HUES64 (cell line): ENCODE results near the gene INPP1.
"Not testable (repeated sequence)": the region's sequence is repeated elsewhere in the genome, so short reads cannot be mapped to it uniquely, and the experiment has no call there.

Experiments used
- H3K27ac ChIP-seq: 2 replicates; pipeline ENCODE4 v1.7.0; 2013; ENCODE audit warnings: low read depth, low read length, inconsistent platforms
- H3K27me3 ChIP-seq: 2 replicates; pipeline ENCODE4 v1.6.1; 2013; ENCODE audit warnings: mild to moderate bottlenecking, low read length; ENCODE audit not compliant: insufficient read depth
- H3K36me3 ChIP-seq: 2 replicates; pipeline ENCODE4 v1.6.1; 2013; ENCODE audit warnings: mild to moderate bottlenecking, low read length; ENCODE audit not compliant: insufficient read depth
- H3K4me1 ChIP-seq: 2 replicates; pipeline ENCODE4 v1.6.1; 2013; ENCODE audit warnings: mild to moderate bottlenecking, low read length, moderate library complexity; ENCODE audit not compliant: insufficient read depth
- H3K4me3 ChIP-seq: 2 replicates; pipeline ENCODE4 v1.5.1; 2013; ENCODE audit warnings: mild to moderate bottlenecking, low read length, moderate library complexity
- H3K9ac ChIP-seq: 2 replicates; pipeline ENCODE4 v1.6.1; 2013; ENCODE audit warnings: mild to moderate bottlenecking, low read depth, low read length
- H3K9me3 ChIP-seq: 2 replicates; pipeline ENCODE4 v1.6.1; 2013; ENCODE audit warnings: low read depth, low read length; ENCODE audit not compliant: insufficient read depth
- WGBS: fragments of 150-250, 120-280 bp; methylation state at CpG from one replicate; pipeline ENCODE4 v1.1.7; 2013; ENCODE audit warnings: missing lambda C conversion rate; 5-methylcytosine and 5-hydroxymethylcytosine counted together

INPP1 gene

DNA sequence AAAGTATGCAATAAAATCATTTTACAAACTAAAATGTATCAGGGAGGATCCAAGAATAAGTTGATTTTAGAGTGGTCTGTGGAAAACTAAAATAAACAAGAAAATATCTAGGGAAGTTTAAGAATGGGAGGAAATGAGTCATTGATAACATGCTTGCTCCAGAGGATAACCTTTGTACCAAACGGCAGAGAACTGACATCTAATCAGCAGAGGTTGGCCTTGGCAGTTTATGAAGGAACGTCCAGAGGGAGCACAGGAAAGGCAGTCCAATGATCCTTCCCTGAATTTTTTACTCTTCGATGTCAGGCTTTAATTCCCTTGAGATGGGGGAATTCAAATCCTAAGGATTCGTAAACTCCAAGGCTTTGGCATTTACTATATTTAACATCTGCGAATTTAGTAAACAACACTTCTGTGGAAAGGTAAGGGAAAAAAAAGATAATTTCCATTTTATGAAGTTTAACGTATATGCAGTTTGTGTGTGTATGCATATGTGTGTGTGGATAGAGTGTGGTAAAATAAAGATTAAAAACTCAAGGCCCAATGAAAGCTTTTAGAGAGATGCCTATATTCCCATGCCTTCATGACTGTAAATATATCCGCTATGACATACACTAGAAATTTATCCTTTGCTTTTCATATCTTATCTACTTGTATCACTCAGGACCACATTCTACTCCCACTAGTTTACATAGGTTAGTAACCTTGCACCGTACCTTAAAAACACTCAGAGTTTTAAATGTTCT, 8.7 kb upstream of the INPP1 start:
- H3K27me3 ChIP-seq: no peaks in the 10 kb centered on the region
- WGBS: 90% methylated on average over 6 of the region's 8 CpGs
- H3K4me1 ChIP-seq: no peaks in the 10 kb centered on the region
- no peak overlapping the region for H3K9ac ChIP-seq
- no peak overlapping the region for H3K27ac ChIP-seq
- no peaks in the 10 kb centered on the region for H3K36me3 ChIP-seq
- H3K9me3 ChIP-seq: no peaks in the 10 kb centered on the region
- H3K4me3 ChIP-seq: no peak overlapping the region

DNA sequence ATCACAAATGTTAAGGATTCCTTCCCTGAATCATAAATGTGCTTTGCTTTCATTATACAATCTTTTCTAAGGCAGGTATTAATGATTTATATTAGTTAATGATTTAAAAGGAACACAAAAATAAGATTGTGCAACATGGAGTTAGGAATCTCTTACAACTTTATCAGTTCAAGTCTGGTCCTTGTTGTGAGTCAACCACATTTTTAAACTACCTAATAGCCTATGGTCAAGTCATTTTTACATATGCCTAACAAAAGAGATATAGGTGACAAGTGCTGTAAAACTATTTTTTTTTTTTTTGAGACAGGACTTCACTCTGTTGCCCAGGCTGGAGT, 8.2 kb upstream of the INPP1 start:
- H3K27me3 ChIP-seq: no peaks in the 10 kb centered on the region
- no peak overlapping the region for H3K27ac ChIP-seq
- H3K9me3 ChIP-seq: no peaks in the 10 kb centered on the region
- H3K9ac ChIP-seq: no peak overlapping the region
- H3K36me3 ChIP-seq: no peaks in the 10 kb centered on the region
- no peaks in the 10 kb centered on the region for H3K4me1 ChIP-seq
- no peak overlapping the region for H3K4me3 ChIP-seq

DNA sequence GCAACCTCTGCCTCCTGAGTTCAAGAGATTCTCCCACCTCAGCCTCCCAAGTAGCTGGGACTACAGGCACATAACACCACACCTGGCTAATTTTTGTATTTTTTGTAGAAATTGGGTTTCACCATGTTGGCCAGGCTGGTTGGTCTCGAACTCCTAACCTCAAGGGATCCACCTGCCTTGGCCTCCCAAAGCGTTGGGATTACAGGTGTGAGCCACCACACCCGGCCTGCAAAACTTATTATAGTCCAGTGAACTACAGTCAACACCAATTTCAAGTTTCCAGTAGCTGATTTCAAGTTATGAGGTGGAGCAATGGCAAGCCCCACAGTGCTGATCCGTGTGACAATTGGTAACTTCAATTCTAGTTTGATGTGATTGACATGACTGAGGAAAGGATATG, 7.8 kb upstream of the INPP1 start:
- WGBS: 92% methylated on average over 4 of the region's 4 CpGs
- H3K36me3 ChIP-seq, H3K9ac ChIP-seq, H3K27ac ChIP-seq, H3K27me3 ChIP-seq, H3K4me1 ChIP-seq, H3K9me3 ChIP-seq, H3K4me3 ChIP-seq: not testable (repeated sequence)

DNA sequence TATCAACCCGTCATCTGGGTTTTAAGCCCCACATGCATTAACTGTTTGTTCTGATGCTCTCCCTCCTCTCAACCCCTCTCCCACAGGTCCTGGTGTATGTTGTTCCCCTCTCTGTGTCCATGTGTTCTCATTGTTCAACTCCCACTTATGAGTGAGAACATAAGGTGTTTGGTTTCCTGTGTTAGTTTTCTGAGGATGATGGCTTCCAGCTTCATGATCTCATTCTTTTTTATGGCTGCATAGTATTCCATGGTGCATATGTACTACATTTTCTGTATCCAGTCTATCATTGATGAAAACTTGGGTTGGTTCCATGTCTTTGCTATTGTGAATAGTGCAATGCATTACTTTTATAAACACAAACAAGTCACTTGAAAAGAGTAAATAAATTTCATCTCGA, 7.0 kb upstream of the INPP1 start:
- Histone ChIP-seq H3K4me3 (no peak overlapping the region), H3K9ac (no peak overlapping the region), H3K9me3 (no peaks in the 10 kb centered on the region), H3K27ac (no peak overlapping the region), H3K27me3 (no peaks in the 10 kb centered on the region), H3K4me1 (0 out of 2 replicates have a peak, but pooled peaks cover 3% of the 10 kb centered on the region), H3K36me3 (no peaks in the 10 kb centered on the region)
- WGBS: 100% methylated on average over 1 of the region's 2 CpGs

DNA sequence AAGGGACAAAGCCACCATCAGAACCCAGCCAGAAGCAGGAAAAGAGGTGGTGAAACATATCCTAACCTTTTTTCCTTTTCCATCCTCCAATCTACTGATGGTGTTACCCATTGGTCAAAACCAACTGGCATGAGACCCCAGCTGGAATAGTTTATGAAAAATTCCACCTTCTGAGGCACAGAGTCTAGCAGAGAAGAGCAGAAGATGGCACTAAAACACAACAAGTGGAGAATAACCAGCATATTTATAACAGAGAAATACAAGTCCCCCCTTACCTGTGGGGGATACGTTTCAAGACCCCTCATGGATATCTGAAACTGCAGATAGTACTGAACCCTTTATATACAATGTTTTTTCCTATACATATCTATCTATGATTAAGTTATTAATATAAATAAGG, 4.9 kb upstream of the INPP1 start:
- no peak overlapping the region for H3K4me3 ChIP-seq
- H3K27ac ChIP-seq: no peak overlapping the region
- H3K27me3 ChIP-seq: peaks cover 12% of the 10 kb centered on the region
- WGBS: 83% methylated on average over 1 of the region's 1 CpG
- no peaks in the 10 kb centered on the region for H3K36me3 ChIP-seq
- no peaks in the 10 kb centered on the region for H3K9me3 ChIP-seq
- H3K4me1 ChIP-seq: 0 out of 2 replicates have a peak, but pooled peaks cover 3% of the 10 kb centered on the region
- no peak overlapping the region for H3K9ac ChIP-seq

DNA sequence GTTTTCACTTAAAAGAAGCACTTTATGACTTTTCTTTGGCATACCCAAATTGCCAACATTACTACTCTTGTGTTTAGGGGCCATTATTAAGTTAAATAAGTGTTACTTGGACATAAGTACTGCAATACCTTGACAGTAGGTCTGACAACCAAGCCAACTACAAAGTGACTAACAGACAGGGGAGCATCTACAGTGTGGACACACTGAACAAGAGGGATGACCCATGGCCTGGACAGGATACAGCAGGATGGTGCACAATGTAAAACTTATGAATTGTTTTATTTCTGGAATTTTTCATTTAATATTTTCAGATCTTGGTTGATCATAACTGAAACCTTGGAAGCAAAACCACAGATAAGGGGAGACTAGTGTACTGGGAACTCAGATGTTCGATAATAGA, 4.0 kb upstream of the INPP1 start:
- no peaks in the 10 kb centered on the region for H3K36me3 ChIP-seq
- no peak overlapping the region for H3K27ac ChIP-seq
- WGBS: no CpG with 5 or more reads among the region's 1 CpG
- 0 out of 2 replicates have a peak, but pooled peaks cover 5% of the 10 kb centered on the region for H3K4me1 ChIP-seq
- H3K4me3 ChIP-seq: no peak overlapping the region
- H3K9me3 ChIP-seq: no peaks in the 10 kb centered on the region
- H3K9ac ChIP-seq: no peak overlapping the region
- H3K27me3 ChIP-seq: peaks cover 22% of the 10 kb centered on the region

DNA sequence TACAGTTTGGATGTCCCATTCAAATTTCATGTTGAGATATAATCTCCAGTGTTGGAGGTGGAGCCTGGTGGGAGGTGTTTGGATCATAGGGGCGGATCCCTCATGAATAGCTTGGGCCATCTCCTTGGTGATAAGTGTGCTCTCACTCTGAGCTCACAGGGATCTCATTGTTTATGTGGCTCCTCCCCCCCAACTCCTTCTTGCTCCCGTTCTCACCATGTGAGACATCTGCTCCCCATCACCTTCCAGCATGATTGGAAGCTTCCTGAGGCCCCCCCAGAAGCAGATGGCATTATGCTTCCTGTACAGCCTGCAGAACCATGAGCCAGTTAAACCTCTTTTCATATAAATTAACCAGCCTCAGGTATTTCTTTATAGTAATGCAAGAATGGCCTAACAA, 3.0 kb upstream of the INPP1 start:
- H3K27me3 ChIP-seq: peaks cover 31% of the 10 kb centered on the region

DNA sequence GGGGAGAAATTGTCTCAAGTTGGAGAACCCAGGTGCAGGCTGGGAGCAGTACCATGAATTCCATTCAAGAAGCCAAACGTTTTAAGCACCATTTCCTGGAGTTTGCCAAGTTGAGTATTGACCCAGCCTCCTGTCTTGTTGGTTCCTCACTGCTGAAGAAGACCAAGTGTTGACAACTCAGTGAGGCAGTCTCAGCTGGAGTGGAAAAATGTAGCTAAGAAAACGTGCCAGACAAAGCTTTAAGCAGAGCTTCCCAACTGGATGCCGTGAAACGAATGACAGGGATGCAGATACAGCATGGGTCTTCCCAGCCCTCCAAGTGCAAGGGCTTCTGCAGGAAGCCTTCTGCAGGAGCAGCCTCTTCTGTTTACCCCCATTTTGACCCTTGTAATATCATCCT, 778 bp upstream of the INPP1 start:
- Histone ChIP-seq H3K27ac (no peak overlapping the region), H3K9me3 (no peaks in the 10 kb centered on the region), H3K4me3 (no peak overlapping the region), H3K27me3 (peaks cover 31% of the 10 kb centered on the region), H3K36me3 (no peaks in the 10 kb centered on the region), H3K4me1 (0 out of 2 replicates have a peak, but pooled peaks cover 9% of the 10 kb centered on the region), H3K9ac (no peak overlapping the region)
- WGBS: 70% methylated on average over 4 of the region's 4 CpGs

More for the DNA sequence above, 3.0 kb upstream of the INPP1 start:
- 44% methylated on average over 2 of the region's 2 CpGs for WGBS
- H3K9me3 ChIP-seq: no peaks in the 10 kb centered on the region
- no peak overlapping the region for H3K4me3 ChIP-seq
- H3K27ac ChIP-seq: no peak overlapping the region
- no peak overlapping the region for H3K9ac ChIP-seq
- H3K4me1 ChIP-seq: 0 out of 2 replicates have a peak, but pooled peaks cover 9% of the 10 kb centered on the region
- no peaks in the 10 kb centered on the region for H3K36me3 ChIP-seq

DNA sequence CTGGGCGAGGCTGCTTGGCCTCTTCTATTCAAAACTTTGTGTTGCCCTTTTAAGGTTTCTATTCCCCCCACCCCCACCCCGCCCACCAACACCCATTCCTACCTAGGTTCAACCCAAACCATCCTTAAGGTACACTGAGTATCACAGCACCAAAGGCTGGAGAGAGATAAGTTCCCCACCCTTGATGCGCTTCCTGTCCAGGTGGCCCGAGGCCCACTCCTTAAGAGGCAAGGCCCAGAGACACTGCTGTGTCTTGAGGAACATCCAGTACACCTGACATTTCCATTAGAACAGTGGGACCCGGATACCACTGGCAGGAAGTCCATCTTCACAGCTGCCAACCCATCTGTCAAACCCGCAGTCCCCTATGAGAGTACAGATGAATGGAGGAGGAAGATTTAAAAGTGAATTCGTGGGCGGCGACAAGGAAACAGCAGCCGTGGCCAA, 277 bp upstream of the INPP1 start:
- Histone ChIP-seq H3K9ac (no peak overlapping the region), H3K36me3 (no peaks in the 10 kb centered on the region), H3K9me3 (no peaks in the 10 kb centered on the region), H3K27ac (no peak overlapping the region), H3K27me3 (peaks cover 31% of the 10 kb centered on the region), H3K4me3 (peak overlapping the region; percentile 63), H3K4me1 (0 out of 2 replicates have a peak, but pooled peaks cover 9% of the 10 kb centered on the region)
- WGBS: 43% methylated on average over 10 of the region's 10 CpGs

DNA sequence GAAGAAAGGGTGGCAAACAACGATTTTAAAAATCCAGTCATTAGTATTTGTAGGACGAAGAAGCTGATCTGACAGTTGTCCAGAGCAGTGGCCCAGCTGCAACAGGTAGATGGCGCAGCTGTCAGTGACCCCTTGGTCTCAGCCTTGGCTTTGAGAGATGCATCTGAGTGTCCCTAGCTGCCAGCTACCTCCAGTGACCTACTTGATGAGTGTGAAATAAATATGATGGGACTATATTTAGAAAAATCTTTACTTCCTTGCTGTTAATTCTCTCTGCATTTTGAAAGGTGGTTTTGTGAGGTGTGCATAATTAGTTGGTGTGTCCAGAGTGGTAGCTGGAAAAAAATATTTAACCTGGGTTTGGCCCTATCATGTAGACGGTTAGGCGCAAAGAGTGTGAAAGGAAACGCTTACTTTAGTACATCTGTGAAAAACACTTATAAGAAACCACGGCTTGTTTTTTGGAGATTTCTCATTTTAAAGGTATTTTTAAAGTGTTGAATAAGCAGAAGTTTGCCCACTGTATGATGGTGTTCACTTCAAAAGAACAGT, 963 bp downstream of the INPP1 start:
- Histone ChIP-seq H3K36me3 (no peaks in the 10 kb centered on the region), H3K9me3 (no peaks in the 10 kb centered on the region), H3K4me1 (0 out of 2 replicates have a peak, but pooled peaks cover 9% of the 10 kb centered on the region), H3K27me3 (peaks cover 31% of the 10 kb centered on the region), H3K4me3 (peak overlapping the region; percentile 63), H3K27ac (no peak overlapping the region), H3K9ac (peak overlapping the region; percentile 51; the same call in 1 of the 2 replicates)
- WGBS: 52% methylated on average over 7 of the region's 7 CpGs

DNA sequence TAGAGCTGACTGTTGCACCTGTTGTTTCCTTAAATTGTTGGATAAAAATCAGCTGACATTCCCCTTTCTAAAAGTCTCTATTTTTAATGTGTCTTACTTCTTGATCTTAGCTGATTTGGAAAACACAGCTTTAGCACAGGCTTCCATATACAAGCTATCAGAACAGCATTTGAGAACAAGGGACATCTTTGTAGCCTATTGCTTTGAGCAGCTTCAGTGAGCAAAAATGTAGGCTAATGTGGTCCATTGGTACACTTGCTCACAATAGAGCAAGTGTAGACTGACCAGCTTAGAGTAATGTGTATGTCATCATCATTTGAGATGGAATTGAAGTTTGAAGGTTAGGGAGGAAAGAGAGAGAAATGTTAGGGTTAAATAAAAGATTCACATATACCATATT, 7.0 kb downstream of the INPP1 start:
- Histone ChIP-seq H3K4me3 (no peak overlapping the region), H3K9me3 (no peaks in the 10 kb centered on the region), H3K9ac (no peak overlapping the region), H3K4me1 (no peaks in the 10 kb centered on the region), H3K36me3 (no peaks in the 10 kb centered on the region), H3K27ac (no peak overlapping the region), H3K27me3 (no peaks in the 10 kb centered on the region)
